ENCODE data around the gene CACNB4.

CACNB4 gene

GRCh38 chr2:151979694-151980093 lies 119.2 kb downstream of the CACNB4 start:
- ATAC-seq (ENCODE audit: low read depth), result no peak
- Histone ChIP-seq H3K9me3 (ENCODE audit: severe bottlenecking) (no peaks in the 10 kb centered on the region), H3K27ac (ENCODE audit: poor library complexity, severe bottlenecking) (no peak overlapping the region), H3K4me1 (ENCODE audit: insufficient read depth, poor library complexity, severe bottlenecking) (no peaks in the 10 kb centered on the region), H3K36me3 (ENCODE audit: low read depth) (no peaks in the 10 kb centered on the region), H3K27me3 (ENCODE audit: insufficient read depth, poor library complexity, severe bottlenecking) (no peaks in the 10 kb centered on the region), H3K4me3 (ENCODE audit: severe bottlenecking) (no peak overlapping the region)
- no peak for TF ChIP-seq CTCF (IDR thresholded peaks at IDR 0.05; ENCODE audit: poor library complexity, severe bottlenecking)
- DNase-seq (ENCODE audit: low spot score), result no peak

- Histone ChIP-seq H3K9me3 (ENCODE audit: severe bottlenecking) (no peaks in the 10 kb centered on the region), H3K36me3 (ENCODE audit: low read depth) (no peaks in the 10 kb centered on the region), H3K27me3 (ENCODE audit: insufficient read depth, poor library complexity, severe bottlenecking) (no peaks in the 10 kb centered on the region), H3K4me1 (ENCODE audit: insufficient read depth, poor library complexity, severe bottlenecking) (no peaks in the 10 kb centered on the region), H3K27ac (ENCODE audit: poor library complexity, severe bottlenecking) (no peak overlapping the region), H3K4me3 (ENCODE audit: severe bottlenecking) (no peak overlapping the region)
- no peak for ATAC-seq (ENCODE audit: low read depth)
- no peak for DNase-seq (ENCODE audit: low spot score)
- no peak for TF ChIP-seq CTCF (IDR thresholded peaks at IDR 0.05; ENCODE audit: poor library complexity, severe bottlenecking)
Measured at GRCh38 chr2:151978709-151979108, 120.1 kb downstream of the CACNB4 start.

- Histone ChIP-seq H3K9me3 (ENCODE audit: severe bottlenecking) (no peaks in the 10 kb centered on the region), H3K36me3 (ENCODE audit: low read depth) (no peaks in the 10 kb centered on the region), H3K4me1 (ENCODE audit: insufficient read depth, poor library complexity, severe bottlenecking) (no peaks in the 10 kb centered on the region), H3K27ac (ENCODE audit: poor library complexity, severe bottlenecking) (no peak overlapping the region), H3K4me3 (ENCODE audit: severe bottlenecking) (no peak overlapping the region), H3K27me3 (ENCODE audit: insufficient read depth, poor library complexity, severe bottlenecking) (no peaks in the 10 kb centered on the region)
- TF ChIP-seq CTCF (IDR thresholded peaks at IDR 0.05; ENCODE audit: poor library complexity, severe bottlenecking), result no peak
- no peak for ATAC-seq (ENCODE audit: low read depth)
- no peak for DNase-seq (ENCODE audit: low spot score)
Measured at GRCh38 chr2:151977631-151978030, 121.2 kb downstream of the CACNB4 start.

GRCh38 chr2:151976945-151977353 lies 121.9 kb downstream of the CACNB4 start:
- Histone ChIP-seq H3K4me1 (ENCODE audit: insufficient read depth, poor library complexity, severe bottlenecking) (no peaks in the 10 kb centered on the region), H3K27ac (ENCODE audit: poor library complexity, severe bottlenecking) (no peak overlapping the region), H3K27me3 (ENCODE audit: insufficient read depth, poor library complexity, severe bottlenecking) (no peaks in the 10 kb centered on the region), H3K4me3 (ENCODE audit: severe bottlenecking) (no peak overlapping the region), H3K36me3 (ENCODE audit: low read depth) (no peaks in the 10 kb centered on the region), H3K9me3 (ENCODE audit: severe bottlenecking) (no peaks in the 10 kb centered on the region)
- DNase-seq (ENCODE audit: low spot score) (no peak), ATAC-seq (ENCODE audit: low read depth) (no peak)
- TF ChIP-seq CTCF (IDR thresholded peaks at IDR 0.05; ENCODE audit: poor library complexity, severe bottlenecking), result no peak

GRCh38 chr2:151975460-151976414 lies 123.1 kb downstream of the CACNB4 start:
- Histone ChIP-seq H3K4me3 (ENCODE audit: severe bottlenecking) (no peak overlapping the region), H3K4me1 (ENCODE audit: insufficient read depth, poor library complexity, severe bottlenecking) (no peaks in the 10 kb centered on the region), H3K9me3 (ENCODE audit: severe bottlenecking) (no peaks in the 10 kb centered on the region), H3K27me3 (ENCODE audit: insufficient read depth, poor library complexity, severe bottlenecking) (no peaks in the 10 kb centered on the region), H3K27ac (ENCODE audit: poor library complexity, severe bottlenecking) (no peak overlapping the region), H3K36me3 (ENCODE audit: low read depth) (no peaks in the 10 kb centered on the region)
- ATAC-seq (ENCODE audit: low read depth), result no peak
- no peak for DNase-seq (ENCODE audit: low spot score)
- TF ChIP-seq CTCF (IDR thresholded peaks at IDR 0.05; ENCODE audit: poor library complexity, severe bottlenecking), result no peak
